GM12878 (cell line): ENCODE measurements around the gene NKX1-2. TPM values are rescaled to one million over a fixed set of nuclear protein-coding genes. Genes with fewer than 3 reads are reported as not detected.

Source experiments
- BACH1 ChIP-seq: fragments of 450-650 bp; IDR thresholded peaks from 2 replicates; pipeline ENCODE4 v1.6.1; 2017; ENCODE audit warnings: mild to moderate bottlenecking, borderline replicate concordance
- EZH2 ChIP-seq: IDR thresholded peaks from 2 replicates; pipeline ENCODE4 v1.6.1; 2012; ENCODE audit warnings: low read depth, mild to moderate bottlenecking, control low read depth, inconsistent platforms, low read length, borderline replicate concordance; ENCODE audit not compliant: control insufficient read depth
- JUND ChIP-seq: IDR thresholded peaks from 2 replicates; pipeline ENCODE4 v1.6.1; 2012; ENCODE audit warnings: low read depth, mild to moderate bottlenecking, low read length, improper control_type of control experiment, moderate library complexity
- NFYB ChIP-seq: IDR thresholded peaks from 2 replicates; pipeline ENCODE4 v1.6.1; 2011; ENCODE audit warnings: low read depth, mild to moderate bottlenecking, low read length, improper control_type of control experiment, moderate library complexity; ENCODE audit not compliant: insufficient read depth
- PAX8 ChIP-seq: fragments of 450-650 bp; IDR thresholded peaks from 2 replicates; pipeline ENCODE4 v1.6.1; 2017; ENCODE audit warnings: mild to moderate bottlenecking, moderate library complexity
- PBX3 ChIP-seq: IDR thresholded peaks from 2 replicates; pipeline ENCODE4 v1.6.1; 2011; ENCODE audit warnings: mild to moderate bottlenecking, low read depth, low read length, moderate library complexity; ENCODE audit not compliant: insufficient replicate concordance
- POLR2A ChIP-seq: IDR thresholded peaks from 2 replicates; pipeline ENCODE4 v1.6.1; 2011; ENCODE audit warnings: low read depth, mild to moderate bottlenecking, low read length
- POLR2AphosphoS2 ChIP-seq: IDR thresholded peaks from 2 replicates; pipeline ENCODE4 v1.6.1; 2011; ENCODE audit warnings: low read depth, mild to moderate bottlenecking, low read length, improper control_type of control experiment, moderate library complexity
- POU2F2 ChIP-seq: IDR thresholded peaks from 3 replicates; pipeline ENCODE4 v1.6.1; 2011; ENCODE audit warnings: low read depth, mild to moderate bottlenecking, low read length, borderline replicate concordance
- SKIL ChIP-seq: fragments of 450-650 bp; IDR thresholded peaks from 2 replicates; pipeline ENCODE4 v1.6.1; 2017; ENCODE audit warnings: mild to moderate bottlenecking, low read depth, inconsistent platforms; ENCODE audit not compliant: poor library complexity, severe bottlenecking
- YY1 ChIP-seq: IDR thresholded peaks from 2 replicates; pipeline ENCODE4 v1.6.1; 2011; ENCODE audit warnings: low read depth, mild to moderate bottlenecking, low read length
- ZNF207 ChIP-seq: fragments of 450-650 bp; IDR thresholded peaks from 2 replicates; pipeline ENCODE4 v1.6.1; 2014; ENCODE audit warnings: antibody characterized with exemption, mild to moderate bottlenecking, borderline replicate concordance
- polyA plus RNA-seq, 11 experiments: library from polyadenylated mRNA; depleted of rRNA in 4 of 11; unstranded in 6 of 11; stranded (reverse) in 5 of 11; fragments of >200 nt; fragmentation: Nextera tagmentation in 4 of 11; fragmentation: Illumina TruSeq in 1 of 11; extraction: Ambion mirVana in 4 of 11; extraction: Trizol in 1 of 11; gene quantifications; 1 replicate in 1 of 11; 2 replicates in 10 of 11; pipeline versions ENCODE4 v1.2.1 to v1.2.3, GENCODE V29; 2011 to 2016; ENCODE audit warnings: inconsistent platforms in 2 of 11, missing spikeins in 2 of 11, low read depth in 1 of 11
- total RNA-seq, 4 experiments: library from RNA; depleted of rRNA in 3 of 4; stranded (reverse); fragments of >200 nt in 3 of 4; fragmentation: Illumina TruSeq in 1 of 4; extraction: Trizol in 1 of 4; gene quantifications; 2 replicates each; pipeline versions ENCODE4 v1.2.1 to v1.2.3, GENCODE V29; 2013 to 2021
- TF ChIP-seq, protein P1 (sequence below): IDR thresholded peaks from 2 replicates; pipeline ENCODE4 v1.6.1; 2012; ENCODE audit warnings: improper control_type of control experiment, low read depth, low read length; ENCODE audit not compliant: insufficient replicate concordance
- TF ChIP-seq, protein P2 (sequence below): fragments of 450-650 bp; IDR thresholded peaks from 2 replicates; pipeline ENCODE4 v1.6.1; 2017; ENCODE audit warnings: mild to moderate bottlenecking, moderate library complexity
- TF ChIP-seq, protein P3 (sequence below): fragments of 450-650 bp; IDR thresholded peaks from 2 replicates; pipeline ENCODE4 v1.6.1; 2014; ENCODE audit warnings: mild to moderate bottlenecking

NKX1-2 gene
- total and polyA plus RNA-seq, 10 of the 15 experiments (the other 5 are each of a cell fraction or from before 2014, with no cell fraction given): not detected

- TF ChIP-seq, protein P1, sequence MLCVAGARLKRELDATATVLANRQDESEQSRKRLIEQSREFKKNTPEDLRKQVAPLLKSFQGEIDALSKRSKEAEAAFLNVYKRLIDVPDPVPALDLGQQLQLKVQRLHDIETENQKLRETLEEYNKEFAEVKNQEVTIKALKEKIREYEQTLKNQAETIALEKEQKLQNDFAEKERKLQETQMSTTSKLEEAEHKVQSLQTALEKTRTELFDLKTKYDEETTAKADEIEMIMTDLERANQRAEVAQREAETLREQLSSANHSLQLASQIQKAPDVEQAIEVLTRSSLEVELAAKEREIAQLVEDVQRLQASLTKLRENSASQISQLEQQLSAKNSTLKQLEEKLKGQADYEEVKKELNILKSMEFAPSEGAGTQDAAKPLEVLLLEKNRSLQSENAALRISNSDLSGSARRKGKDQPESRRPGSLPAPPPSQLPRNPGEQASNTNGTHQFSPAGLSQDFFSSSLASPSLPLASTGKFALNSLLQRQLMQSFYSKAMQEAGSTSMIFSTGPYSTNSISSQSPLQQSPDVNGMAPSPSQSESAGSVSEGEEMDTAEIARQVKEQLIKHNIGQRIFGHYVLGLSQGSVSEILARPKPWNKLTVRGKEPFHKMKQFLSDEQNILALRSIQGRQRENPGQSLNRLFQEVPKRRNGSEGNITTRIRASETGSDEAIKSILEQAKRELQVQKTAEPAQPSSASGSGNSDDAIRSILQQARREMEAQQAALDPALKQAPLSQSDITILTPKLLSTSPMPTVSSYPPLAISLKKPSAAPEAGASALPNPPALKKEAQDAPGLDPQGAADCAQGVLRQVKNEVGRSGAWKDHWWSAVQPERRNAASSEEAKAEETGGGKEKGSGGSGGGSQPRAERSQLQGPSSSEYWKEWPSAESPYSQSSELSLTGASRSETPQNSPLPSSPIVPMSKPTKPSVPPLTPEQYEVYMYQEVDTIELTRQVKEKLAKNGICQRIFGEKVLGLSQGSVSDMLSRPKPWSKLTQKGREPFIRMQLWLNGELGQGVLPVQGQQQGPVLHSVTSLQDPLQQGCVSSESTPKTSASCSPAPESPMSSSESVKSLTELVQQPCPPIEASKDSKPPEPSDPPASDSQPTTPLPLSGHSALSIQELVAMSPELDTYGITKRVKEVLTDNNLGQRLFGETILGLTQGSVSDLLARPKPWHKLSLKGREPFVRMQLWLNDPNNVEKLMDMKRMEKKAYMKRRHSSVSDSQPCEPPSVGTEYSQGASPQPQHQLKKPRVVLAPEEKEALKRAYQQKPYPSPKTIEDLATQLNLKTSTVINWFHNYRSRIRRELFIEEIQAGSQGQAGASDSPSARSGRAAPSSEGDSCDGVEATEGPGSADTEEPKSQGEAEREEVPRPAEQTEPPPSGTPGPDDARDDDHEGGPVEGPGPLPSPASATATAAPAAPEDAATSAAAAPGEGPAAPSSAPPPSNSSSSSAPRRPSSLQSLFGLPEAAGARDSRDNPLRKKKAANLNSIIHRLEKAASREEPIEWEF: no peak
- TF ChIP-seq EZH2 (no peak), SKIL (no peak), ZNF207 (peak; percentile 90; the same call in 1 of the 2 replicates), JUND (no peak), POU2F2 (peak; percentile 49; the same call in 1 of the 3 replicates), POLR2A (peak; percentile 72), NFYB (no peak), YY1 (peak; percentile 90), PAX8 (no peak), BACH1 (peak; percentile 79), PBX3 (no peak), POLR2AphosphoS2 (no peak)
- TF ChIP-seq, protein P2, sequence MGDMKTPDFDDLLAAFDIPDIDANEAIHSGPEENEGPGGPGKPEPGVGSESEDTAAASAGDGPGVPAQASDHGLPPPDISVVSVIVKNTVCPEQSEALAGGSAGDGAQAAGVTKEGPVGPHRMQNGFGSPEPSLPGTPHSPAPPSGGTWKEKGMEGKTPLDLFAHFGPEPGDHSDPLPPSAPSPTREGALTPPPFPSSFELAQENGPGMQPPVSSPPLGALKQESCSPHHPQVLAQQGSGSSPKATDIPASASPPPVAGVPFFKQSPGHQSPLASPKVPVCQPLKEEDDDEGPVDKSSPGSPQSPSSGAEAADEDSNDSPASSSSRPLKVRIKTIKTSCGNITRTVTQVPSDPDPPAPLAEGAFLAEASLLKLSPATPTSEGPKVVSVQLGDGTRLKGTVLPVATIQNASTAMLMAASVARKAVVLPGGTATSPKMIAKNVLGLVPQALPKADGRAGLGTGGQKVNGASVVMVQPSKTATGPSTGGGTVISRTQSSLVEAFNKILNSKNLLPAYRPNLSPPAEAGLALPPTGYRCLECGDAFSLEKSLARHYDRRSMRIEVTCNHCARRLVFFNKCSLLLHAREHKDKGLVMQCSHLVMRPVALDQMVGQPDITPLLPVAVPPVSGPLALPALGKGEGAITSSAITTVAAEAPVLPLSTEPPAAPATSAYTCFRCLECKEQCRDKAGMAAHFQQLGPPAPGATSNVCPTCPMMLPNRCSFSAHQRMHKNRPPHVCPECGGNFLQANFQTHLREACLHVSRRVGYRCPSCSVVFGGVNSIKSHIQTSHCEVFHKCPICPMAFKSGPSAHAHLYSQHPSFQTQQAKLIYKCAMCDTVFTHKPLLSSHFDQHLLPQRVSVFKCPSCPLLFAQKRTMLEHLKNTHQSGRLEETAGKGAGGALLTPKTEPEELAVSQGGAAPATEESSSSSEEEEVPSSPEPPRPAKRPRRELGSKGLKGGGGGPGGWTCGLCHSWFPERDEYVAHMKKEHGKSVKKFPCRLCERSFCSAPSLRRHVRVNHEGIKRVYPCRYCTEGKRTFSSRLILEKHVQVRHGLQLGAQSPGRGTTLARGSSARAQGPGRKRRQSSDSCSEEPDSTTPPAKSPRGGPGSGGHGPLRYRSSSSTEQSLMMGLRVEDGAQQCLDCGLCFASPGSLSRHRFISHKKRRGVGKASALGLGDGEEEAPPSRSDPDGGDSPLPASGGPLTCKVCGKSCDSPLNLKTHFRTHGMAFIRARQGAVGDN: peak; percentile 64
- TF ChIP-seq, protein P3, sequence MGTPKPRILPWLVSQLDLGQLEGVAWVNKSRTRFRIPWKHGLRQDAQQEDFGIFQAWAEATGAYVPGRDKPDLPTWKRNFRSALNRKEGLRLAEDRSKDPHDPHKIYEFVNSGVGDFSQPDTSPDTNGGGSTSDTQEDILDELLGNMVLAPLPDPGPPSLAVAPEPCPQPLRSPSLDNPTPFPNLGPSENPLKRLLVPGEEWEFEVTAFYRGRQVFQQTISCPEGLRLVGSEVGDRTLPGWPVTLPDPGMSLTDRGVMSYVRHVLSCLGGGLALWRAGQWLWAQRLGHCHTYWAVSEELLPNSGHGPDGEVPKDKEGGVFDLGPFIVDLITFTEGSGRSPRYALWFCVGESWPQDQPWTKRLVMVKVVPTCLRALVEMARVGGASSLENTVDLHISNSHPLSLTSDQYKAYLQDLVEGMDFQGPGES: 0 out of 2 replicates have a peak, but pooled peaks have one; percentile 22
Observed at GRCh38 chr10:124461642-124462347, 12.0 kb upstream of the NKX1-2 start, which contains the start of gene LHPP (continued).
